ENCODE results near the gene PM20D1. TPM values are rescaled to one million over a fixed set of nuclear protein-coding genes. Genes with fewer than 3 reads are reported as not detected.

The PM20D1 gene
- total and polyA plus RNA-seq, 2 donors (not counting 1 experiment from before 2014, with no cell fraction given), result 2.0 to 3.3 TPM

- Mint-ChIP-seq H3K27ac (no peak overlapping the region), H3K27me3 (no peaks in the 10 kb centered on the region), H3K9me3 (ENCODE audit: insufficient read depth) (peaks cover 6% of the 10 kb centered on the region), H3K4me3 (no peak overlapping the region), H3K4me1 (peaks cover 16% of the 10 kb centered on the region)
- ChIA-PET CTCF (interaction anchor here (1.5 kb wide), 1 partner anchor 41 kb away, joined by 4 read pairs; no protein-coding TSS in a partner anchor), POLR2A (no interaction called here)
- no peak overlapping the region for H3K4me3 ChIP-seq (ENCODE audit: control extremely low read depth in 1 of 5, extremely low read depth in 1 of 5, insufficient read depth in 1 of 5, low read depth in 2 of 5, low read length in 4 of 5)
- DNase-seq, result no peak
- H3K9ac ChIP-seq (ENCODE audit: low read length), result no peak overlapping the region
- intact Hi-C loops (cut with micrococcal nuclease), result no loop called here
- peaks cover 7 to 9% of the 10 kb centered on the region in 2 donors for H3K4me1 ChIP-seq (ENCODE audit: control insufficient read depth in 2 of 2, insufficient read depth in 2 of 2, low read length in 2 of 2)
- H4K20me1 ChIP-seq (ENCODE audit: control insufficient read depth, insufficient read depth, low read length, poor library complexity, severe bottlenecking), result no peaks in the 10 kb centered on the region
- no peaks in the 10 kb centered on the region for H3K27me3 ChIP-seq (replicated peaks in 1 of 4; ENCODE audit: control extremely low read depth in 1 of 4, control insufficient read depth in 3 of 4, insufficient read depth in 4 of 4, low read length in 3 of 4)
- no CpG with 5 or more reads among the region's 4 CpGs for WGBS (ENCODE audit: insufficient coverage)
- H3K4me2 ChIP-seq (replicated peaks; ENCODE audit: low read depth, low read length, poor library complexity, severe bottlenecking), result no peak overlapping the region
- H3K27ac ChIP-seq (ENCODE audit: low read length in 2 of 2), result no peak overlapping the region
- H3K9me3 ChIP-seq (ENCODE audit: control extremely low read depth in 1 of 3, control insufficient read depth in 2 of 3, insufficient read depth in 1 of 3, low read length in 2 of 3), result peaks cover 0 to 4% (median 3%) of the 10 kb centered on the region in 3 donors
- no peak overlapping the region for H2AFZ ChIP-seq (ENCODE audit: insufficient read depth, low read depth, low read length, poor library complexity, severe bottlenecking)
- no peaks in the 10 kb centered on the region for H3K36me3 ChIP-seq (replicated peaks in 1 of 2; ENCODE audit: control extremely low read depth in 1 of 2, control insufficient read depth in 1 of 2, extremely low read depth in 1 of 2, insufficient read depth in 2 of 2, low read length in 1 of 2)
- ATAC-seq (ENCODE audit: low read depth), result no peak
- no peaks in the 10 kb centered on the region for H3K79me2 ChIP-seq (ENCODE audit: control insufficient read depth, insufficient read depth, low read length)
- TF ChIP-seq CTCF (IDR thresholded peaks at IDR 0.05) (no peak), EZH2 (IDR thresholded peaks at IDR 0.05; ENCODE audit: borderline replicate concordance, insufficient read depth, low read depth, low read length, poor library complexity, severe bottlenecking) (no peak)
Measured at GRCh38 chr1:205851993-205852392, 2.1 kb upstream of the PM20D1 start.

DNA sequence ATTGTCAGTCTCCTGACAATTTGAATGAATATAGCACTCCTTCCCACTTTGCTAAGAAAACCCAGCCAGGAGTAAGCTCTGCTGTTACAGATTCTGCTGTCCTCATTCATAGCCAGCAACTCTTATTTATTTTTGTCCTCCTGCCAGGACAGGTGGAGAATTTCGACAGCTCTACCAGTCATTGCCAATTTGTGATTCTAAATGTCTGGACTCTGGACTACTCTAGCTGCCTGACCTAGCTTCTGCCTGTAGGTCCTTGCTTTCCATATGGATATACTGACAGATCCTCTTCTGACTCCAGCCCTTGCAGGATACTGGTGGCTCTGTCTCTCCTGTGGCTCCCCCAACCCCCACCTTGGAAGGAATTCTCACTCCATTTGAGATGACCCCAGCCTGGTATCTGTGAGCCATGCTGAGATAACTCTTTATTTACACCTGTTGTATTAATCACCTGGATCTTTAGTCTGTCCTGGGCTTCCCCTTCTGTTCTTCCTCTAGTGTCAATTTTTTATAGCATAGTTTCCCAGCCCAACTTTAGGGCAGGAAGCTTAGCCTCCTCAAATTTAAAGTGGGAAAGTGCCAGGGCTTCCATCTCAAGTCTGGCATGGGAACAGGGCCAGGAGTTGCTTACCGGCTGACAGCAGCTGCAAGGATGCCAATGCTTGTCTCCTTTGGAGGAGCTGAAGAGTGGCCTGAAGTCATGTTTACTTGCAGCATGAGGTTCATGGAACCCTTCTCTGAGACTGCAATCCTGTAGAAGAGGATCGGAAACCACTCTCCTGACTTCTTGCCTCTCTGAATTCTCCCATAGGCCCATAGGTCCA, 6.7 kb downstream of the PM20D1 start:
- no peak overlapping the region for H2AFZ ChIP-seq (ENCODE audit: insufficient read depth, low read depth, low read length, poor library complexity, severe bottlenecking)
- H3K9me3 ChIP-seq (ENCODE audit: control extremely low read depth in 1 of 3, control insufficient read depth in 2 of 3, insufficient read depth in 1 of 3, low read length in 2 of 3), result no peaks in the 10 kb centered on the region
- ChIA-PET CTCF (interaction anchor here (1.0 to 1.6 kb wide), 2 partner anchors 16 to 51 kb away, joined by 3 read pairs; no protein-coding TSS in a partner anchor), POLR2A (no interaction called here)
- no peak overlapping the region for H3K9ac ChIP-seq (ENCODE audit: low read length)
- no peaks in the 10 kb centered on the region for H3K27me3 ChIP-seq (replicated peaks in 1 of 4; ENCODE audit: control extremely low read depth in 1 of 4, control insufficient read depth in 3 of 4, insufficient read depth in 4 of 4, low read length in 3 of 4)
- no peaks in the 10 kb centered on the region for H3K4me1 ChIP-seq (ENCODE audit: control insufficient read depth in 2 of 2, insufficient read depth in 2 of 2, low read length in 2 of 2)
- ATAC-seq (ENCODE audit: low read depth) (no peak), DNase-seq (no peak)
- no peaks in the 10 kb centered on the region for H3K79me2 ChIP-seq (ENCODE audit: control insufficient read depth, insufficient read depth, low read length)
- no peak overlapping the region for H3K4me3 ChIP-seq (ENCODE audit: control extremely low read depth in 1 of 5, extremely low read depth in 1 of 5, insufficient read depth in 1 of 5, low read depth in 2 of 5, low read length in 4 of 5)
- no peaks in the 10 kb centered on the region for H3K36me3 ChIP-seq (replicated peaks in 1 of 2; ENCODE audit: control extremely low read depth in 1 of 2, control insufficient read depth in 1 of 2, extremely low read depth in 1 of 2, insufficient read depth in 2 of 2, low read length in 1 of 2)
- no peak overlapping the region for H3K27ac ChIP-seq (ENCODE audit: low read length in 2 of 2)
- no peak for TF ChIP-seq CTCF (IDR thresholded peaks at IDR 0.05)
- no peak for TF ChIP-seq EZH2 (IDR thresholded peaks at IDR 0.05; ENCODE audit: borderline replicate concordance, insufficient read depth, low read depth, low read length, poor library complexity, severe bottlenecking)
- no peak overlapping the region for H3K4me3 Mint-ChIP-seq
- H3K4me1 Mint-ChIP-seq, result no peaks in the 10 kb centered on the region
- H3K4me2 ChIP-seq (replicated peaks; ENCODE audit: low read depth, low read length, poor library complexity, severe bottlenecking), result no peak overlapping the region
- no peak overlapping the region for H3K27ac Mint-ChIP-seq
- intact Hi-C loops (cut with micrococcal nuclease), result no loop called here
- H3K27me3 Mint-ChIP-seq, result no peaks in the 10 kb centered on the region
- H3K9me3 Mint-ChIP-seq (ENCODE audit: insufficient read depth), result no peaks in the 10 kb centered on the region
- 100% methylated on average over 1 of the region's 3 CpGs for WGBS (ENCODE audit: insufficient coverage)
- no peaks in the 10 kb centered on the region for H4K20me1 ChIP-seq (ENCODE audit: control insufficient read depth, insufficient read depth, low read length, poor library complexity, severe bottlenecking)
